K562 (cell line): ENCODE data around the gene C9. TPM values are rescaled to one million over a fixed set of nuclear protein-coding genes. Genes with fewer than 3 reads are reported as not detected.

ENCODE experiments used
- ATAC-seq: fragments of 200-7000 bp; cut with Tn5 transposase; 3 replicates; pipeline ENCODE4 v1.9.1; 2020; ENCODE audit warnings: moderate library complexity
- BruUV-seq: library from RNA; stranded (reverse); fragments of 400-500 nt; replicated peaks from 2 replicates; lab custom pipeline; 2021; lab: Mats Ljungman, UMichigan
- CTCF ChIA-PET: fragments of 300-600 bp; formaldehyde crosslinking; extraction: SDS; loops from one replicate; lab custom pipeline; 2021; ENCODE audit warnings: low intra/inter-chr PET ratio; lab: Yijun Ruan, JAX
- POLR2A ChIA-PET: fragments of 300-600, 350-650 bp; sonication (Branson Sonifier 250); formaldehyde crosslinking; extraction: SDS; loops from one replicate; lab custom pipeline; 2021; ENCODE audit warnings: antibody characterized with exemption, inconsistent platforms; lab: Yijun Ruan, JAX
- DNase-seq, 4 experiments: peaks; one replicate each; pipeline versions ENCODE4 v3.0.0 to v3.0.0-alpha.2; 2011 to 2018; ENCODE audit warnings: low spot score in 3 of 4, mixed read lengths in 3 of 4; ENCODE audit errors: extremely low read depth in 1 of 4
- FAIRE-seq: peaks from 2 replicates; lab custom pipeline; 2011; peaks lifted over from hg19 to GRCh38; lab: Jason Lieb, UNC
- H2AFZ ChIP-seq: 2 replicates; pipeline ENCODE4 v1.6.0; 2011; ENCODE audit warnings: low read depth, low read length, control low read depth, inconsistent platforms
- H3K27ac ChIP-seq: fragments of 200-600 bp; 3 replicates; pipeline ENCODE4 v1.8.0; 2011; ENCODE audit warnings: low read depth, mild to moderate bottlenecking, control low read depth, inconsistent platforms, low read length, moderate library complexity, mixed read lengths; ENCODE audit errors: extremely low read depth
- H3K27me3 ChIP-seq, 2 experiments: fragments of 300-600 bp in 1 of 2; 2 replicates in 1 of 2; 3 replicates in 1 of 2; pipeline versions ENCODE4 v1.6.0 to v1.8.0; 2011; ENCODE audit warnings: inconsistent platforms in 2 of 2, low read length in 2 of 2, mild to moderate bottlenecking in 1 of 2, mixed read lengths in 1 of 2, moderate library complexity in 1 of 2; ENCODE audit not compliant: control insufficient read depth in 2 of 2, insufficient read depth in 2 of 2
- H3K36me3 ChIP-seq: fragments of 300-600 bp; 3 replicates; pipeline ENCODE4 v1.8.0; 2011; ENCODE audit warnings: mild to moderate bottlenecking, low read length, inconsistent platforms; ENCODE audit not compliant: control insufficient read depth, insufficient read depth
- H3K4me1 ChIP-seq, 2 experiments: fragments of 200-600 bp in 1 of 2; replicated peaks in 1 of 2; 2 replicates in 1 of 2; 3 replicates in 1 of 2; pipeline versions ENCODE4 v1.5.1 to v1.8.0; 2011; ENCODE audit warnings: inconsistent platforms in 2 of 2, low read length in 2 of 2, mild to moderate bottlenecking in 1 of 2, mixed read lengths in 1 of 2, moderate library complexity in 1 of 2; ENCODE audit not compliant: control insufficient read depth in 2 of 2, insufficient read depth in 2 of 2
- H3K4me2 ChIP-seq: 2 replicates; pipeline ENCODE4 v1.6.1; 2011; ENCODE audit warnings: low read length, control low read depth, inconsistent platforms, mixed read lengths; ENCODE audit not compliant: insufficient read depth
- H3K4me3 ChIP-seq: fragments of 200-600 bp; sonication (generic), shearing (Covaris generic); 2 replicates; pipeline ENCODE4 v1.5.1; 2016; ENCODE audit warnings: control low read depth, inconsistent platforms
- H3K79me2 ChIP-seq: fragments of 200-600 bp; 3 replicates; pipeline ENCODE4 v1.8.0; 2011; ENCODE audit warnings: low read length, inconsistent platforms; ENCODE audit not compliant: control insufficient read depth, insufficient read depth
- H3K9ac ChIP-seq, 2 experiments: 2 replicates each; pipeline versions ENCODE4 v1.6.0 to v1.6.1; 2011; ENCODE audit warnings: low read depth in 2 of 2, low read length in 2 of 2, control low read depth in 1 of 2, inconsistent platforms in 1 of 2, mild to moderate bottlenecking in 1 of 2, mixed read lengths in 1 of 2; ENCODE audit not compliant: insufficient read depth in 1 of 2
- H3K9me1 ChIP-seq: one replicate; pipeline ENCODE4 v1.6.0; 2011; ENCODE audit warnings: inconsistent platforms, mild to moderate bottlenecking, low read length, moderate library complexity; ENCODE audit not compliant: control insufficient read depth, insufficient read depth
- H3K9me3 ChIP-seq: replicated peaks from 2 replicates; pipeline ENCODE4 v1.5.1; 2011; ENCODE audit warnings: low read depth, low read length, inconsistent platforms; ENCODE audit not compliant: control insufficient read depth, insufficient read depth
- H4K20me1 ChIP-seq: replicated peaks from 2 replicates; pipeline ENCODE4 v1.6.1; 2011; ENCODE audit warnings: low read length, inconsistent platforms, mixed read lengths; ENCODE audit not compliant: control insufficient read depth, insufficient read depth
- BACH1 ChIP-seq: fragments of 200-800 bp; sonication (Bioruptor generic); IDR thresholded peaks from 2 replicates; pipeline ENCODE4 v1.6.1; 2016; ENCODE audit warnings: missing genetic modification characterization, missing compliant biosample characterization
- CCNT2 ChIP-seq: IDR thresholded peaks from 2 replicates; pipeline ENCODE4 v1.6.1; 2011; ENCODE audit warnings: borderline replicate concordance, low read depth, mild to moderate bottlenecking, moderate library complexity, mixed read lengths, low read length; ENCODE audit not compliant: insufficient read length; ENCODE audit errors: extremely low read depth
- KLF16 ChIP-seq: IDR thresholded peaks from 2 replicates; pipeline ENCODE4 v1.6.1; 2016; ENCODE audit warnings: antibody characterized with exemption
- MBD2 ChIP-seq: sonication (generic); IDR thresholded peaks from 2 replicates; pipeline ENCODE4 v1.6.1; 2016; ENCODE audit warnings: low read depth, borderline replicate concordance
- MCM5 ChIP-seq: fragments of 450-650 bp; IDR thresholded peaks from 2 replicates; pipeline ENCODE4 v1.6.1; 2016; ENCODE audit warnings: low read depth
- NFRKB ChIP-seq: fragments of 450-650 bp; IDR thresholded peaks from 2 replicates; pipeline ENCODE4 v1.6.1; 2016; ENCODE audit warnings: low read depth
- PRPF4 ChIP-seq: fragments of 200-400 bp; formaldehyde crosslinking; IDR thresholded peaks from one replicate; pipeline ENCODE4 v1.6.1; 2017; ENCODE audit warnings: low read length, low read depth, mild to moderate bottlenecking; ENCODE audit not compliant: insufficient read depth, poor library complexity, severe bottlenecking
- RBBP5 ChIP-seq: fragments of 200-600 bp; sonication (generic); IDR thresholded peaks from 2 replicates; pipeline ENCODE4 v1.6.1; 2012; ENCODE audit warnings: borderline replicate concordance, mild to moderate bottlenecking, low read length, control low read depth, inconsistent platforms; ENCODE audit not compliant: insufficient read depth, poor library complexity, severe bottlenecking
- ZKSCAN3 ChIP-seq: fragments of 250-450 bp; sonication (Bioruptor Pico); IDR thresholded peaks from 2 replicates; pipeline ENCODE4 v1.4.0; 2020
- ZNF57 ChIP-seq: fragments of 450-650 bp; formaldehyde crosslinking; IDR thresholded peaks from 2 replicates; pipeline ENCODE4 v1.4.0; 2020; ENCODE audit warnings: mild to moderate bottlenecking, moderate library complexity
- ZNF583 ChIP-seq: fragments of 250-450 bp; sonication (Bioruptor Pico); IDR thresholded peaks from 2 replicates; pipeline ENCODE4 v1.4.0; 2020
- WGBS: fragments of 100-300 bp; shearing (Covaris generic); methylation state at CpG from one replicate; pipeline ENCODE4 v1.1.6; 2016; ENCODE audit warnings: low coverage, mixed read lengths; ENCODE audit not compliant: insufficient coverage; ENCODE audit errors: missing lambda C conversion rate; 5-methylcytosine and 5-hydroxymethylcytosine counted together
- in situ Hi-C: fragments of 300-500 bp; cut with MboI; formaldehyde crosslinking; loops from 4 replicates; pipeline ENCODE4 v1.15.0; 2018; ENCODE audit warnings: inconsistent platforms, mixed read lengths
- intact Hi-C: fragments of 100-400 bp; cut with micrococcal nuclease; formaldehyde crosslinking; loops from 2 replicates; pipeline ENCODE4 v1.14.2; 2022
- polyA plus RNA-seq, 8 experiments: library from polyadenylated mRNA; depleted of rRNA in 4 of 8; stranded (reverse) in 5 of 8; unstranded in 3 of 8; fragments of >200 nt; fragmentation: Nextera tagmentation in 2 of 8; fragmentation: Illumina TruSeq in 1 of 8; extraction: Ambion mirVana in 2 of 8; extraction: Trizol in 1 of 8; gene quantifications; 2 replicates each; pipeline versions ENCODE4 v1.2.1 to v1.2.3, GENCODE V29; 2011 to 2014; ENCODE audit warnings: inconsistent platforms in 1 of 8, missing spikeins in 1 of 8
- total RNA-seq, 7 experiments: library from RNA; depleted of rRNA in 6 of 7; stranded (reverse); fragments of >200 nt in 6 of 7; fragmentation: Illumina TruSeq in 2 of 7; extraction: Trizol in 2 of 7; gene quantifications; 2 replicates each; pipeline versions ENCODE4 v1.2.1 to v1.2.3, GENCODE V29; 2011 to 2021; ENCODE audit warnings: low replicate concordance in 1 of 7
- TF ChIP-seq, protein P1 (sequence below): sonication (generic); formaldehyde crosslinking; IDR thresholded peaks from 2 replicates; pipeline ENCODE4 v1.8.0; 2022; ENCODE audit warnings: mild to moderate bottlenecking, low read depth, missing genetic modification reagents
- TF ChIP-seq, protein P2 (sequence below), 2 experiments: fragments of 250-450 bp in 1 of 2; fragments of 450-650 bp in 1 of 2; sonication (Bioruptor Pico) in 1 of 2; IDR thresholded peaks; 2 replicates each; pipeline versions ENCODE4 v1.6.1 to v1.8.0; 2016 to 2021; ENCODE audit warnings: mild to moderate bottlenecking in 2 of 2, moderate library complexity in 2 of 2, missing compliant biosample characterization in 1 of 2, missing genetic modification characterization in 1 of 2

The C9 gene
- total and polyA plus RNA-seq, 9 of the 15 experiments (the other 6 are each of a cell fraction or from before 2014, with no cell fraction given) = 0.08 to 0.38 TPM; not detected in 7

DNA sequence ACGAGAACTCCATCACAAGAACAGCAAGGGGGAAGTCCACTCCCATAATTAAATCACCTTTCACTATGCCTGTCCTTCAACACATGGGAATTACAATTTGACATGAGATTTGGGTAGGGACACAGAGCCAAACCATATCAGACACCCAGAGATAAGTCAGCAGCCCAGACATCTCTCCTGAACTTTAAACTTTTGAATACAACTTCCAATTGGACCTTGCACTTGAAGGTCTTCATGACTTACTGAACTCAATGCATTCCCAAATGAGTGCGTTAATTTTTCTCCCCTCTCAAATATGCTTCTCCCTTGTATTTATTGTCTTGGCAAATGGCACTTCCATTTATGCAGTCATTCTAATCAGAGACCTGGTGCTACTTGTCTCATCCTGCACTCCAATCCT lies 12.1 kb downstream of the C9 start:
- ATAC-seq (no peak), DNase-seq (no peak), FAIRE-seq (no peak)
- TF ChIP-seq ZKSCAN3 (CRISPR knock-in tag) (no peak), MCM5 (no peak)
- ChIA-PET CTCF (no interaction called here), POLR2A (no interaction called here)
- intact Hi-C loops = no loop called here
- H3K27me3 ChIP-seq = no peaks in the 10 kb centered on the region
- H2AFZ ChIP-seq = no peak overlapping the region
- H3K4me2 ChIP-seq = no peak overlapping the region
- no peaks in the 10 kb centered on the region for H3K79me2 ChIP-seq
- WGBS = 9% methylated on average over 2 of the region's 2 CpGs
- no peak overlapping the region for H3K4me3 ChIP-seq
- H3K27ac ChIP-seq = no peak overlapping the region
- H3K9ac ChIP-seq = no peak overlapping the region
- H3K4me1 ChIP-seq = no peaks in the 10 kb centered on the region
- H4K20me1 ChIP-seq = no peaks in the 10 kb centered on the region
- in situ Hi-C loops = no loop called here
- no peaks in the 10 kb centered on the region for H3K9me3 ChIP-seq
- H3K9me1 ChIP-seq = no peaks in the 10 kb centered on the region
- no peaks in the 10 kb centered on the region for H3K36me3 ChIP-seq
- BruUV-seq = no TSS peak

DNA sequence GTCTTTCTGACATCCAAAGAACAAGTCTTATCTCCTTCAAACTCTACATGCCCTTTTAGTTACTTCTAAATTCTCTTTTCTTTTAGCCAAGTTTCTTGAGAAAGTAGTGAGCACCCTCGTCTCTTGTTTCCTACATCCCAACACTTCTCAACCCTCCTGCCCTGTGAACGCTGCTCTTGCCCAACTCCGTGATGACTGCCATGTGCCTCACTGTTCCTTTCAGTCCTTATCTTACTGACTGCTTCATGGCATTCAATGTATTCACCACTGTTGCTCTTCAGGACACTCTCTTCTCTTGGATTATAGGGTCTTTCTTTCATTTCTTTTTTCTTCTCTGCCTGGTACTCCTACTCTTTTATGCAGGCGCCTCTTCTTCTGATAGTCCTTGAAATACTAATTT lies 14.8 kb downstream of the C9 start:
- H3K36me3 ChIP-seq = no peaks in the 10 kb centered on the region
- no peak overlapping the region for H3K4me2 ChIP-seq
- no peak overlapping the region for H3K27ac ChIP-seq
- H3K4me3 ChIP-seq = no peak overlapping the region
- no peaks in the 10 kb centered on the region for H3K9me3 ChIP-seq
- H2AFZ ChIP-seq = no peak overlapping the region
- H3K4me1 ChIP-seq = no peaks in the 10 kb centered on the region
- 1% methylated on average over 4 of the region's 4 CpGs for whole genome bisulfite sequencing
- no peaks in the 10 kb centered on the region for H3K79me2 ChIP-seq
- no peak overlapping the region for H3K9ac ChIP-seq
- ATAC-seq (no peak), DNase-seq (no peak), FAIRE-seq (no peak)
- H3K9me1 ChIP-seq = no peaks in the 10 kb centered on the region
- no peaks in the 10 kb centered on the region for H4K20me1 ChIP-seq
- no peak for TF ChIP-seq BACH1
- TF ChIP-seq ZNF57 (CRISPR knock-in tag) = no peak
- TF ChIP-seq, protein P1, sequence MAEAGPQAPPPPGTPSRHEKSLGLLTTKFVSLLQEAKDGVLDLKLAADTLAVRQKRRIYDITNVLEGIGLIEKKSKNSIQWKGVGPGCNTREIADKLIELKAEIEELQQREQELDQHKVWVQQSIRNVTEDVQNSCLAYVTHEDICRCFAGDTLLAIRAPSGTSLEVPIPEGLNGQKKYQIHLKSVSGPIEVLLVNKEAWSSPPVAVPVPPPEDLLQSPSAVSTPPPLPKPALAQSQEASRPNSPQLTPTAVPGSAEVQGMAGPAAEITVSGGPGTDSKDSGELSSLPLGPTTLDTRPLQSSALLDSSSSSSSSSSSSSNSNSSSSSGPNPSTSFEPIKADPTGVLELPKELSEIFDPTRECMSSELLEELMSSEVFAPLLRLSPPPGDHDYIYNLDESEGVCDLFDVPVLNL (CRISPR knock-in tag) = no peak
- no peak for TF ChIP-seq CCNT2
- TF ChIP-seq ZNF583 = no peak
- TF ChIP-seq NFRKB = no peak
- no peak for TF ChIP-seq PRPF4
- TF ChIP-seq KLF16 = no peak
- TF ChIP-seq, protein P2, sequence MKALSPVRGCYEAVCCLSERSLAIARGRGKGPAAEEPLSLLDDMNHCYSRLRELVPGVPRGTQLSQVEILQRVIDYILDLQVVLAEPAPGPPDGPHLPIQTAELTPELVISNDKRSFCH (CRISPR knock-in tag; IDR thresholded peaks at IDR 0.05) = no peak
- TF ChIP-seq, protein P2 (tag; IDR thresholded peaks at IDR 0.05) = no peak
- TF ChIP-seq RBBP5 = no peak
- no peak for TF ChIP-seq MBD2
- no TSS peak for BruUV-seq
- H3K27me3 ChIP-seq = no peaks in the 10 kb centered on the region
- CTCF ChIA-PET = no interaction called here
- POLR2A ChIA-PET = no interaction called here
- in situ Hi-C loops = no loop called here
- intact Hi-C loops = no loop called here
